ENCODE results near the gene CA6.
"Not testable (repeated sequence)": the region's sequence is repeated elsewhere in the genome, so short reads cannot be mapped to it uniquely, and the experiment has no call there.

Gene CA6

DNA sequence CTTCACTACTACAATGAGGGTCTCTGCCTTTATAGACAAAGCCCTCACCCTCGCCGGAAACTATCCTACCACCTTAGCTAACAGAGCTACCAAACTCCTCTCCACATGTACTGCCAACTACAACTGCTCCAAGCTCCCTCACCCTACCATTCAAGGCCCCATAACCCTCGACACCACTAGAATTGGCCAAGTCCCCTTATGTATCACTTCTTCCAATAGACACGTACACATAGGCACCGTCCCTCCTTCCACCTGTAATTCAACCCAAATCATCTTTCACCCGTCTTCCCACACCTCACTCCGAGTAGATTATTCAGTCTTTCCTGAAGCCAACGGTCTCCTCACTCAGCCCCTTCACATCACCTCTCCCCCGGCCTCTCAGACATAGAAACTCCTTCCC is 19.7 kb upstream of the CA6 start:
- TF ChIP-seq POLR2A (IDR thresholded peaks at IDR 0.05; ENCODE audit: low read depth, low read length) = no peak
- no peak for TF ChIP-seq TAF1 (IDR thresholded peaks at IDR 0.05; ENCODE audit: low read depth, low read length)
- no peak for TF ChIP-seq POLR2AphosphoS5 (IDR thresholded peaks at IDR 0.05; ENCODE audit: low read depth, low read length)
- no peak for TF ChIP-seq SPI1 (IDR thresholded peaks at IDR 0.05; ENCODE audit: low read depth, low read length)
- TF ChIP-seq PAX5 (IDR thresholded peaks at IDR 0.05; ENCODE audit: insufficient read depth, low read length, severe bottlenecking) = no peak
- no peak for TF ChIP-seq POU2F2 (IDR thresholded peaks at IDR 0.05; ENCODE audit: low read depth, low read length)
- DNase-seq (ENCODE audit: insufficient read length, low spot score) (no peak), FAIRE-seq (no peak)

GRCh38 chr1:8926707-8927694 is 18.7 kb upstream of the CA6 start:
- no peak for FAIRE-seq
- no peak for DNase-seq (ENCODE audit: insufficient read length, low spot score)
- TF ChIP-seq PAX5 (IDR thresholded peaks at IDR 0.05; ENCODE audit: insufficient read depth, low read length, severe bottlenecking) (no peak), POLR2AphosphoS5 (IDR thresholded peaks at IDR 0.05; ENCODE audit: low read depth, low read length) (no peak), POU2F2 (IDR thresholded peaks at IDR 0.05; ENCODE audit: low read depth, low read length) (no peak), SPI1 (IDR thresholded peaks at IDR 0.05; ENCODE audit: low read depth, low read length) (no peak), TAF1 (IDR thresholded peaks at IDR 0.05; ENCODE audit: low read depth, low read length) (no peak), POLR2A (IDR thresholded peaks at IDR 0.05; ENCODE audit: low read depth, low read length) (no peak)

- TF ChIP-seq POU2F2 (IDR thresholded peaks at IDR 0.05; ENCODE audit: low read depth, low read length) (no peak), TAF1 (IDR thresholded peaks at IDR 0.05; ENCODE audit: low read depth, low read length) (no peak), SPI1 (IDR thresholded peaks at IDR 0.05; ENCODE audit: low read depth, low read length) (no peak), POLR2AphosphoS5 (IDR thresholded peaks at IDR 0.05; ENCODE audit: low read depth, low read length) (no peak), POLR2A (IDR thresholded peaks at IDR 0.05; ENCODE audit: low read depth, low read length) (no peak)
- FAIRE-seq (no peak), DNase-seq (ENCODE audit: insufficient read length, low spot score) (no peak)
These were observed 15.6 kb upstream of the CA6 start for GRCh38 chr1:8930116-8930515.

DNA sequence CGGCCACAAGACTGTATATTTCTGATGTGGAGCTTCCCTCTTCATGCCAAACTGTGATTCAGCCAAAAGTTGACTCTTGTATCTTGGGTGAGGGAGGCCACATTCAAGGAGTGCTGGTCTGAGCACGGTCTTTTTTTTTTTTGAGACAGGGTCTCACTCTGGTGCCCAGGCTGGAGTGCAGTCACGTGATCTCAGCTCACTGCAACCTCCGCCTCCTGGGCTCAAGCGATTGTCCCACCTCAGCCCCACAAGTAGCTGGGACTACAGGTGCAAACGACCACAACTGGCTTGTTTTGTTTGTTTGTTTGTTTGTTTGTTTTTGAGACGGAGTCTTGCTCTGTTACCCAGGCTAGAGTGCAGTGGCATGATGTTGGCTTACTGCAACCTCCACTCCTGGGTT is 8.6 kb upstream of the CA6 start:
- DNase-seq (ENCODE audit: insufficient read length, low spot score); FAIRE-seq: not testable (repeated sequence)

DNA sequence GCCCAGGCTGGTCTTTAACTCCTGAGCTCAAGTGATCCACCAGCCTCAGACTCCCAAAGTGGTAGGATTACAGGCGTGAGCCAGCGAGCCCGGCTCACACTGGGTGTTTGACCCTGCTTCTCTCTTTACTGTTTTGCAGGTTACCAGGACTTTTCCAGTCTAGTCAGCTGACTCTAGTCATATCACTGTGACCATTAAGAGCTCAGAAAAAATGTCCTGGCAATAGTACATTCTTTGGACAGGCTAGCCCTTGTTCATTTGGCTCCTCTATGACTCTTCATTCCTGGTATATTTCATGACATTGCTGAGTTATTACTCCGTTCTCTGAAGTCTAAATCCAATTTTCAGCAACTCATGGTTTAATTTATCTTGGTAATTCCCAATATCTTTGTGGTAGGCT is 8.0 kb upstream of the CA6 start:
- TF ChIP-seq TAF1 (IDR thresholded peaks at IDR 0.05; ENCODE audit: low read depth, low read length) (no peak), SPI1 (IDR thresholded peaks at IDR 0.05; ENCODE audit: low read depth, low read length) (no peak), PAX5 (IDR thresholded peaks at IDR 0.05; ENCODE audit: insufficient read depth, low read length, severe bottlenecking) (no peak), POLR2A (IDR thresholded peaks at IDR 0.05; ENCODE audit: low read depth, low read length) (no peak), POU2F2 (IDR thresholded peaks at IDR 0.05; ENCODE audit: low read depth, low read length) (no peak), POLR2AphosphoS5 (IDR thresholded peaks at IDR 0.05; ENCODE audit: low read depth, low read length) (no peak)
- DNase-seq (ENCODE audit: insufficient read length, low spot score) (no peak), FAIRE-seq (no peak)

DNA sequence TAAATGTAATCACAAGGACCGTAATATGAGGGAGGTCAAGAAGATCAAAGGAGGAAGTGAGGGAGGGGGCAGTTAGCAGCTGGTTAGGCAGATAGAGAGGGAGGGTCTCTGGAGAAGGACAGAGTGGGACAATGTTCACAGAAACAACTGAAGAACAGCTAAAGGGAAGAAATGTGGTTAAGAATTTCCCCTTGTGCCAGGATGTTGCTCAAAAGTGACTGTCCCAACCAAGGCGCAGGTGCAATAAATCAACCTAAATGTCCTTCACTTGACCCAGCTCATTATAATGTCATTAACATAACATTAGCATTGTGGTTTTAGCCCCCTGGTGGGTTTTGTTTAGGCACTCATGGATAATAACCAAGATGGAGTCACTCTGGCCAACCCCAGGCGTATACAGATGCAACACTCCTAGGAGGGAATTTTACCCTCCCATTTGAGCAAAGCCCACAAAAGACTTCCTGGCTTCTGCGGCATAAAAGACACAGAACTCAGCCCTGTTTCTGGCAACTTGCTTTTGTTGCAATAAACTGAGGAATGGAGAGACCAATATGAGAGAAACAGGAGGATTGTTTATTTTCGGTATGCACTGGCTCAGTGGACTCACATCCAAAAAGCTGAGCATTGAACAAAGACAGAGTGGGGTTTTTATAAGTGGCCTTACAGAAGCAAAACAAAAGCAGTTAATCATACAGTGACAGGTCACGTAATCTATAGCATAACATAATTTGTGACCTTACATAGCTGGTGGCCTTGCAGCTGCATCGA is 7.3 kb upstream of the CA6 start:
- FAIRE-seq = no peak
- DNase-seq (ENCODE audit: insufficient read length, low spot score) = no peak
- no peak for TF ChIP-seq POLR2A (IDR thresholded peaks at IDR 0.05; ENCODE audit: low read depth, low read length)
- no peak for TF ChIP-seq TAF1 (IDR thresholded peaks at IDR 0.05; ENCODE audit: low read depth, low read length)
- TF ChIP-seq POLR2AphosphoS5 (IDR thresholded peaks at IDR 0.05; ENCODE audit: low read depth, low read length) = no peak
- TF ChIP-seq SPI1 (IDR thresholded peaks at IDR 0.05; ENCODE audit: low read depth, low read length) = no peak
- TF ChIP-seq PAX5 (IDR thresholded peaks at IDR 0.05; ENCODE audit: insufficient read depth, low read length, severe bottlenecking) = no peak
- no peak for TF ChIP-seq POU2F2 (IDR thresholded peaks at IDR 0.05; ENCODE audit: low read depth, low read length)

DNA sequence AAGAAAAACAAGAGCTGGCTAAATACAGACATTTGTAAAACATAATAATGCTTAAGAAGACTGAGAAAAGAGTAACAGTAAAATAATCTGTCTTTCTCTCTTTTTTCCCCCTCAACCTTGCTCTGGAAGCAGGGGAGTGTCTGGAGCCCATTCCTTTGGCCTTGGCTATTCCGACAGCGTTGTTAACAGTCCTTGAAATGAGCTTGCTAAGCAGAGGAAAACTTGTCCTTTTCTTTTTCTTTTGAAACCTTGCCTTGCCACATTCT is 6.7 kb upstream of the CA6 start:
- DNase-seq (ENCODE audit: insufficient read length, low spot score) = no peak
- FAIRE-seq = no peak
- TF ChIP-seq POLR2A (IDR thresholded peaks at IDR 0.05; ENCODE audit: low read depth, low read length) = no peak
- TF ChIP-seq SPI1 (IDR thresholded peaks at IDR 0.05; ENCODE audit: low read depth, low read length) = no peak
- no peak for TF ChIP-seq PAX5 (IDR thresholded peaks at IDR 0.05; ENCODE audit: insufficient read depth, low read length, severe bottlenecking)
- TF ChIP-seq TAF1 (IDR thresholded peaks at IDR 0.05; ENCODE audit: low read depth, low read length) = no peak
- TF ChIP-seq POU2F2 (IDR thresholded peaks at IDR 0.05; ENCODE audit: low read depth, low read length) = no peak
- no peak for TF ChIP-seq POLR2AphosphoS5 (IDR thresholded peaks at IDR 0.05; ENCODE audit: low read depth, low read length)

- DNase-seq (ENCODE audit: insufficient read length, low spot score) (no peak), FAIRE-seq (no peak)
- TF ChIP-seq POLR2A (IDR thresholded peaks at IDR 0.05; ENCODE audit: low read depth, low read length) = no peak
- no peak for TF ChIP-seq POU2F2 (IDR thresholded peaks at IDR 0.05; ENCODE audit: low read depth, low read length)
- no peak for TF ChIP-seq SPI1 (IDR thresholded peaks at IDR 0.05; ENCODE audit: low read depth, low read length)
- TF ChIP-seq TAF1 (IDR thresholded peaks at IDR 0.05; ENCODE audit: low read depth, low read length) = no peak
These were observed 6.2 kb upstream of the CA6 start for GRCh38 chr1:8939362-8939995.

- TF ChIP-seq SPI1 (IDR thresholded peaks at IDR 0.05; ENCODE audit: low read depth, low read length) (no peak), TAF1 (IDR thresholded peaks at IDR 0.05; ENCODE audit: low read depth, low read length) (no peak), POU2F2 (IDR thresholded peaks at IDR 0.05; ENCODE audit: low read depth, low read length) (no peak), PAX5 (IDR thresholded peaks at IDR 0.05; ENCODE audit: insufficient read depth, low read length, severe bottlenecking) (no peak), POLR2AphosphoS5 (IDR thresholded peaks at IDR 0.05; ENCODE audit: low read depth, low read length) (no peak), POLR2A (IDR thresholded peaks at IDR 0.05; ENCODE audit: low read depth, low read length) (no peak)
- no peak for FAIRE-seq
- DNase-seq (ENCODE audit: insufficient read length, low spot score) = no peak
These were observed 3.8 kb upstream of the CA6 start for GRCh38 chr1:8941906-8942305.
